ENCODE measurements around the gene SDCBP2. TPM values are rescaled to one million over a fixed set of nuclear protein-coding genes. Genes with fewer than 3 reads are reported as not detected.

Gene SDCBP2
- total and polyA plus RNA-seq, 2 experiments from 2014 or later: 3.2 to 5.3 TPM

DNA sequence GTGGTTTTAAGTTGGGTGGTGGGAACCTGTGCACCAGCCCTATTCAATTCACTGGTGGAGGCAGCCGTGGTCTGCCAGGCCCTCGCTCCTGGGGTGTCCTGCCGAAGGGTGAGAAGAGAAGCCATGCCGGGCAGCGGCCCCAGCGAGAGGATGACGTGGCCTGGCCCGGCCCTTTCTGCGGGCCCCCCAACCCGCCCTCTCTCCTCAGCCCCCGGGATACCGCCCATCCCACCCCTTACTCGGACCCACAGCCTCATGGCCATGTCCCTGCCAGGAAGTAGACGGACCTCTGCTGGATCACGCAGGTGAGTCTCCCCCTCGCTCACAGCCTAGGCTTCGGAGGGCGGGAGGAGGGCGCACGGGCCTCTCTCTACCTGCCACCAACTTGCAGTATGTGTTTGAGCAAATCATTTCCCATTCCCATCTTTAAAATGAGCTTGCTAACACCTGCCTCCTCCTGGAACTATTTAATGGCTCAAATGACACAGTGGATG lies 32.8 kb downstream of the SDCBP2 start:
- Mint-ChIP-seq H3K27ac (no peak overlapping the region), H3K27me3 (ENCODE audit: insufficient read depth, low read depth, poor library complexity) (peaks cover 7% of the 10 kb centered on the region), H3K4me1 (peaks cover 5% of the 10 kb centered on the region), H3K4me3 (no peak overlapping the region), H3K36me3 (ENCODE audit: low read depth) (no peaks in the 10 kb centered on the region; the same call in 2 of the 3 replicates), H3K9me3 (no peaks in the 10 kb centered on the region)
- no peaks in the 10 kb centered on the region for H3K9me2 ChIP-seq (ENCODE audit: insufficient read depth)
- ATAC-seq (no peak), DNase-seq (ENCODE audit: low spot score) (no peak)
- H3K79me2 ChIP-seq (replicated peaks; ENCODE audit: insufficient read depth): no peaks in the 10 kb centered on the region
- no peaks in the 10 kb centered on the region for H3K27me3 ChIP-seq (ENCODE audit: insufficient read depth)
- no peak overlapping the region for H3K4me2 ChIP-seq
- no peaks in the 10 kb centered on the region for H3K36me3 ChIP-seq (ENCODE audit: insufficient read depth)
- H2AFZ ChIP-seq: no peak overlapping the region
- H3K4me1 ChIP-seq (ENCODE audit: insufficient read depth): no peaks in the 10 kb centered on the region
- no peak overlapping the region for H3K27ac ChIP-seq (ENCODE audit: low read depth)
- no peaks in the 10 kb centered on the region for H4K20me1 ChIP-seq (replicated peaks; ENCODE audit: insufficient read depth)
- no peak overlapping the region for H3K4me3 ChIP-seq
- no peaks in the 10 kb centered on the region for H3F3A ChIP-seq (replicated peaks; ENCODE audit: low read depth)
- TF ChIP-seq NANOG (IDR thresholded peaks at IDR 0.05; ENCODE audit: borderline replicate concordance): no peak
- TF ChIP-seq CREB1 (CRISPR knock-in tag; IDR thresholded peaks at IDR 0.05; ENCODE audit: low read depth): no peak
- TF ChIP-seq ZNF114 (CRISPR knock-in tag; IDR thresholded peaks at IDR 0.05): no peak
- TF ChIP-seq, protein P1, sequence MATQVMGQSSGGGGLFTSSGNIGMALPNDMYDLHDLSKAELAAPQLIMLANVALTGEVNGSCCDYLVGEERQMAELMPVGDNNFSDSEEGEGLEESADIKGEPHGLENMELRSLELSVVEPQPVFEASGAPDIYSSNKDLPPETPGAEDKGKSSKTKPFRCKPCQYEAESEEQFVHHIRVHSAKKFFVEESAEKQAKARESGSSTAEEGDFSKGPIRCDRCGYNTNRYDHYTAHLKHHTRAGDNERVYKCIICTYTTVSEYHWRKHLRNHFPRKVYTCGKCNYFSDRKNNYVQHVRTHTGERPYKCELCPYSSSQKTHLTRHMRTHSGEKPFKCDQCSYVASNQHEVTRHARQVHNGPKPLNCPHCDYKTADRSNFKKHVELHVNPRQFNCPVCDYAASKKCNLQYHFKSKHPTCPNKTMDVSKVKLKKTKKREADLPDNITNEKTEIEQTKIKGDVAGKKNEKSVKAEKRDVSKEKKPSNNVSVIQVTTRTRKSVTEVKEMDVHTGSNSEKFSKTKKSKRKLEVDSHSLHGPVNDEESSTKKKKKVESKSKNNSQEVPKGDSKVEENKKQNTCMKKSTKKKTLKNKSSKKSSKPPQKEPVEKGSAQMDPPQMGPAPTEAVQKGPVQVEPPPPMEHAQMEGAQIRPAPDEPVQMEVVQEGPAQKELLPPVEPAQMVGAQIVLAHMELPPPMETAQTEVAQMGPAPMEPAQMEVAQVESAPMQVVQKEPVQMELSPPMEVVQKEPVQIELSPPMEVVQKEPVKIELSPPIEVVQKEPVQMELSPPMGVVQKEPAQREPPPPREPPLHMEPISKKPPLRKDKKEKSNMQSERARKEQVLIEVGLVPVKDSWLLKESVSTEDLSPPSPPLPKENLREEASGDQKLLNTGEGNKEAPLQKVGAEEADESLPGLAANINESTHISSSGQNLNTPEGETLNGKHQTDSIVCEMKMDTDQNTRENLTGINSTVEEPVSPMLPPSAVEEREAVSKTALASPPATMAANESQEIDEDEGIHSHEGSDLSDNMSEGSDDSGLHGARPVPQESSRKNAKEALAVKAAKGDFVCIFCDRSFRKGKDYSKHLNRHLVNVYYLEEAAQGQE (IDR thresholded peaks at IDR 0.05; ENCODE audit: unreplicated experiment): no peak
- no peak for TF ChIP-seq STAT1 (IDR thresholded peaks at IDR 0.05; ENCODE audit: unreplicated experiment)
- TF ChIP-seq JUNB (IDR thresholded peaks at IDR 0.05; ENCODE audit: unreplicated experiment): no peak
- TF ChIP-seq ZNF331 (CRISPR knock-in tag; IDR thresholded peaks at IDR 0.05; ENCODE audit: low read depth): no peak
- TF ChIP-seq, protein P2, sequence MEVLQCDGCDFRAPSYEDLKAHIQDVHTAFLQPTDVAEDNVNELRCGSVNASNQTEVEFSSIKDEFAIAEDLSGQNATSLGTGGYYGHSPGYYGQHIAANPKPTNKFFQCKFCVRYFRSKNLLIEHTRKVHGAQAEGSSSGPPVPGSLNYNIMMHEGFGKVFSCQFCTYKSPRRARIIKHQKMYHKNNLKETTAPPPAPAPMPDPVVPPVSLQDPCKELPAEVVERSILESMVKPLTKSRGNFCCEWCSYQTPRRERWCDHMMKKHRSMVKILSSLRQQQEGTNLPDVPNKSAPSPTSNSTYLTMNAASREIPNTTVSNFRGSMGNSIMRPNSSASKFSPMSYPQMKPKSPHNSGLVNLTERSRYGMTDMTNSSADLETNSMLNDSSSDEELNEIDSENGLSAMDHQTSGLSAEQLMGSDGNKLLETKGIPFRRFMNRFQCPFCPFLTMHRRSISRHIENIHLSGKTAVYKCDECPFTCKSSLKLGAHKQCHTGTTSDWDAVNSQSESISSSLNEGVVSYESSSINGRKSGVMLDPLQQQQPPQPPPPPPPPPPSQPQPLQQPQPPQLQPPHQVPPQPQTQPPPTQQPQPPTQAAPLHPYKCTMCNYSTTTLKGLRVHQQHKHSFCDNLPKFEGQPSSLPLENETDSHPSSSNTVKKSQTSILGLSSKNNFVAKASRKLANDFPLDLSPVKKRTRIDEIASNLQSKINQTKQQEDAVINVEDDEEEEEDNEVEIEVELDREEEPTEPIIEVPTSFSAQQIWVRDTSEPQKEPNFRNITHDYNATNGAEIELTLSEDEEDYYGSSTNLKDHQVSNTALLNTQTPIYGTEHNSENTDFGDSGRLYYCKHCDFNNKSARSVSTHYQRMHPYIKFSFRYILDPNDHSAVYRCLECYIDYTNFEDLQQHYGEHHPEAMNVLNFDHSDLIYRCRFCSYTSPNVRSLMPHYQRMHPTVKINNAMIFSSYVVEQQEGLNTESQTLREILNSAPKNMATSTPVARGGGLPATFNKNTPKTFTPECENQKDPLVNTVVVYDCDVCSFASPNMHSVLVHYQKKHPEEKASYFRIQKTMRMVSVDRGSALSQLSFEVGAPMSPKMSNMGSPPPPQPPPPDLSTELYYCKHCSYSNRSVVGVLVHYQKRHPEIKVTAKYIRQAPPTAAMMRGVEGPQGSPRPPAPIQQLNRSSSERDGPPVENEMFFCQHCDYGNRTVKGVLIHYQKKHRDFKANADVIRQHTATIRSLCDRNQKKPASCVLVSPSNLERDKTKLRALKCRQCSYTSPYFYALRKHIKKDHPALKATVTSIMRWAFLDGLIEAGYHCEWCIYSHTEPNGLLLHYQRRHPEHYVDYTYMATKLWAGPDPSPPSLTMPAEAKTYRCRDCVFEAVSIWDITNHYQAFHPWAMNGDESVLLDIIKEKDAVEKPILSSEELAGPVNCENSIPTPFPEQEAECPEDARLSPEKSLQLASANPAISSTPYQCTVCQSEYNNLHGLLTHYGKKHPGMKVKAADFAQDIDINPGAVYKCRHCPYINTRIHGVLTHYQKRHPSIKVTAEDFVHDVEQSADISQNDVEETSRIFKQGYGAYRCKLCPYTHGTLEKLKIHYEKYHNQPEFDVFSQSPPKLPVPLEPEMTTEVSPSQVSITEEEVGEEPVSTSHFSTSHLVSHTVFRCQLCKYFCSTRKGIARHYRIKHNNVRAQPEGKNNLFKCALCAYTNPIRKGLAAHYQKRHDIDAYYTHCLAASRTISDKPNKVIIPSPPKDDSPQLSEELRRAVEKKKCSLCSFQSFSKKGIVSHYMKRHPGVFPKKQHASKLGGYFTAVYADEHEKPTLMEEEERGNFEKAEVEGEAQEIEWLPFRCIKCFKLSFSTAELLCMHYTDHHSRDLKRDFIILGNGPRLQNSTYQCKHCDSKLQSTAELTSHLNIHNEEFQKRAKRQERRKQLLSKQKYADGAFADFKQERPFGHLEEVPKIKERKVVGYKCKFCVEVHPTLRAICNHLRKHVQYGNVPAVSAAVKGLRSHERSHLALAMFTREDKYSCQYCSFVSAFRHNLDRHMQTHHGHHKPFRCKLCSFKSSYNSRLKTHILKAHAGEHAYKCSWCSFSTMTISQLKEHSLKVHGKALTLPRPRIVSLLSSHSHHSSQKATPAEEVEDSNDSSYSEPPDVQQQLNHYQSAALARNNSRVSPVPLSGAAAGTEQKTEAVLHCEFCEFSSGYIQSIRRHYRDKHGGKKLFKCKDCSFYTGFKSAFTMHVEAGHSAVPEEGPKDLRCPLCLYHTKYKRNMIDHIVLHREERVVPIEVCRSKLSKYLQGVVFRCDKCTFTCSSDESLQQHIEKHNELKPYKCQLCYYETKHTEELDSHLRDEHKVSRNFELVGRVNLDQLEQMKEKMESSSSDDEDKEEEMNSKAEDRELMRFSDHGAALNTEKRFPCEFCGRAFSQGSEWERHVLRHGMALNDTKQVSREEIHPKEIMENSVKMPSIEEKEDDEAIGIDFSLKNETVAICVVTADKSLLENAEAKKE (CRISPR knock-in tag; IDR thresholded peaks at IDR 0.05): no peak
- no peak for TF ChIP-seq EZH2 (IDR thresholded peaks at IDR 0.05; ENCODE audit: low read depth, unreplicated experiment)
- TF ChIP-seq, protein P3, sequence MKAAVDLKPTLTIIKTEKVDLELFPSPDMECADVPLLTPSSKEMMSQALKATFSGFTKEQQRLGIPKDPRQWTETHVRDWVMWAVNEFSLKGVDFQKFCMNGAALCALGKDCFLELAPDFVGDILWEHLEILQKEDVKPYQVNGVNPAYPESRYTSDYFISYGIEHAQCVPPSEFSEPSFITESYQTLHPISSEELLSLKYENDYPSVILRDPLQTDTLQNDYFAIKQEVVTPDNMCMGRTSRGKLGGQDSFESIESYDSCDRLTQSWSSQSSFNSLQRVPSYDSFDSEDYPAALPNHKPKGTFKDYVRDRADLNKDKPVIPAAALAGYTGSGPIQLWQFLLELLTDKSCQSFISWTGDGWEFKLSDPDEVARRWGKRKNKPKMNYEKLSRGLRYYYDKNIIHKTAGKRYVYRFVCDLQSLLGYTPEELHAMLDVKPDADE (IDR thresholded peaks at IDR 0.05): no peak
- no peak for TF ChIP-seq POLR2AphosphoS5 (IDR thresholded peaks at IDR 0.05; ENCODE audit: low read depth)
- no peak for TF ChIP-seq EZH2phosphoT487 (IDR thresholded peaks at IDR 0.05; ENCODE audit: unreplicated experiment)
- TF ChIP-seq, protein P4, sequence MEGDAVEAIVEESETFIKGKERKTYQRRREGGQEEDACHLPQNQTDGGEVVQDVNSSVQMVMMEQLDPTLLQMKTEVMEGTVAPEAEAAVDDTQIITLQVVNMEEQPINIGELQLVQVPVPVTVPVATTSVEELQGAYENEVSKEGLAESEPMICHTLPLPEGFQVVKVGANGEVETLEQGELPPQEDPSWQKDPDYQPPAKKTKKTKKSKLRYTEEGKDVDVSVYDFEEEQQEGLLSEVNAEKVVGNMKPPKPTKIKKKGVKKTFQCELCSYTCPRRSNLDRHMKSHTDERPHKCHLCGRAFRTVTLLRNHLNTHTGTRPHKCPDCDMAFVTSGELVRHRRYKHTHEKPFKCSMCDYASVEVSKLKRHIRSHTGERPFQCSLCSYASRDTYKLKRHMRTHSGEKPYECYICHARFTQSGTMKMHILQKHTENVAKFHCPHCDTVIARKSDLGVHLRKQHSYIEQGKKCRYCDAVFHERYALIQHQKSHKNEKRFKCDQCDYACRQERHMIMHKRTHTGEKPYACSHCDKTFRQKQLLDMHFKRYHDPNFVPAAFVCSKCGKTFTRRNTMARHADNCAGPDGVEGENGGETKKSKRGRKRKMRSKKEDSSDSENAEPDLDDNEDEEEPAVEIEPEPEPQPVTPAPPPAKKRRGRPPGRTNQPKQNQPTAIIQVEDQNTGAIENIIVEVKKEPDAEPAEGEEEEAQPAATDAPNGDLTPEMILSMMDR (conservative IDR thresholded peaks at IDR 0.05; ENCODE audit: low read depth in 2 of 2): no peak

Measured in GM23338 (cell line).